ENCODE measurements around the gene LAMB4.

The LAMB4 gene
- 0 to 0.18 (median 0) reads per million in 4 experiments for total RNA-seq

- no peak for DNase-seq
Observed at GRCh38 chr7:108130261-108130660, at the start of gene LAMB4. TSS of gene LAMB4 (minus strand) at chr7:108130361. CDS start at chr7:108123164, 7,197 bp downstream.

- DNase-seq: no peak
Observed at GRCh38 chr7:108178398-108178797, 48.2 kb upstream of the LAMB4 start.

DNA sequence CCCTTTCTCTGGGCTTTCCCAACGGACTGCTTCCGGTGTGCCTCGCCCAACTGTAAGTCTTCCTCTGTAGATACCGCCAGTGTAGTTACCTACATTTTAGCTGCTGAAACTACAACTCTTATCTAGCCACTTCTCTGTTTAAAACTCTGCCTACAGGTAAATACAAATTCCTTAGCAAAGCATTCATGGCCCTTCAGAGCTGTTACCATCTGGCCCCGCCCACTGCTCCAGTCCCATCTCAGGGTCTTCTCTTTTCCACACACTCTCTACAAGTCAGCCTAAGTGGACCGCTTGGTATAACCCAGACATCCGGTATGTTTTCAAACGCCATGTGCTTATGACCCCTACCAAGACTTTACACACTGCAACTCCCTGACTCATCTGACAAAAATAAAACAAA, 41.0 kb upstream of the LAMB4 start:
- no peak for DNase-seq

DNA sequence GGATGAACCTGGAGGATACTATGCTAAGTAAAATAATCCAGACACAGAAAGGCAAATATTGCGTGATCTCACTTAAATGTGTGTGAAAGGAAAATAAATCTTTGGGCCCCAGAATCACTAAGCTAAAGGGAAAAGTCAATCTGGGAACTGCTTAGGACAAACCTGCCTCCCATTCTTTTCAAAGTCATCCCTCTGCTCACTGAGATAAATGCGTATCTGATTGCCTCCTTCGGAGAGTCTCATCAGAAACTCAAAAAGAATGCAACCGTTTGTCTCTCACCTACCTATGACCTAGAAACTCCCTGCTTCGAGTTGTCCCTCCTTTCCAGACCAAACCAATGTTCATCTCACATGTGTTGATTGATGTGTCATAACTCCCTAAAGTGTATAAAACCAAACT, 40.1 kb upstream of the LAMB4 start:
- no peak for DNase-seq

DNA sequence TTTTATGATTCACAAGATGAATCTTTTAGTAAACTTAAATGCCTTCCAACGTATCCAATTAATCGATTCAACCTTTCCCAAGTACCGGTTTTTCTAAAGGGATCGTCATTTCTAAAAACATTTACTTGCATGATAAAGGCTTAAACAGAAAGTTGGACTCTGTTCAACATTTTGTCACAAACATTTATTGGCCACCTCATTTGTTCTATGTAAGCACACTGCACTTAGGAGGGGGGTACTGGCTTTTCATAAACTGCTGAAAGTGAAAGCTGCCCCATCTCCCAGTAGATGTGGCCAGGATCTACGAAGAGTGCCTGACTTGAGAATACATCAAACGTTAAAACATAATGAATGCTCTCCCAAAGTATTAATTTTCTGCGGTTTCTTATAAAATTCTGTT, 37.3 kb upstream of the LAMB4 start:
- no peak for DNase-seq

- DNase-seq: no peak
Observed at GRCh38 chr7:108166687-108167086, 36.5 kb upstream of the LAMB4 start.

DNA sequence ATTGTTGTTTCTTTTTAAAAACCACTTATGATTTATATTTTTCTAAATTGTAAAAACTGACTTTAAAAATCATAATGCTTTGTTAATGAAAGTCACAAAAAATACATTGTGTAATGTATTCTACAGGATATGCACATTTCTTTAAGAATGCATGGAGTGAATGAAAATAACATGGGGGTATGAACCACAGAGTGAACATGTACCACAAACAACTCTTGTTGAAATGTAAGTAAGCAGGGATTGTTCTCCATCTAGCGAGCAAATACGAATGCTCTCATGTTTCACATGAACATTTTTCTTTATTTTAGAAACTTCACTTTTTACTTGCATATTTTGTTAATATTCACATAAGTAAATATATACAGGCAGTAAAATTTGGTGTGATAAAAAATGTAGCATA, 35.6 kb upstream of the LAMB4 start:
- DNase-seq: no peak

DNA sequence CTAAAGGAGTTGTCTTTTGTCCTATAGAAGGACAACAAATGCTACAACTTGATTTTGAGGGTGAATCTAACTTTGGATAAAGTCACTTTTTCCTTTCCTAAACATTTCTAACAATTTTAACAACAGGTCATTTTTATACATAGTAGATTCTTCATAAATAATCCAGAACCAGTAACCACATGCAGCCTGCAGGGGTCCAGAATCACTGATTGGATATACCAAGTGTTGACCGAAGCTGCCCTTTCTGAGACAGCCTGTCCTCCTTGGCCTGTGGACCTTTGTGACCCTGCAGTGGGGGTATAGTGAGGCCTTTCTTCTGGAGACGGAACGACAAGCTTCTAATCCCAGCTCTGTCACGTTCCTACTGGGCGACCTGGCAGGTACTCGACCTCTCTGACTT, 34.8 kb upstream of the LAMB4 start:
- no peak for DNase-seq

DNA sequence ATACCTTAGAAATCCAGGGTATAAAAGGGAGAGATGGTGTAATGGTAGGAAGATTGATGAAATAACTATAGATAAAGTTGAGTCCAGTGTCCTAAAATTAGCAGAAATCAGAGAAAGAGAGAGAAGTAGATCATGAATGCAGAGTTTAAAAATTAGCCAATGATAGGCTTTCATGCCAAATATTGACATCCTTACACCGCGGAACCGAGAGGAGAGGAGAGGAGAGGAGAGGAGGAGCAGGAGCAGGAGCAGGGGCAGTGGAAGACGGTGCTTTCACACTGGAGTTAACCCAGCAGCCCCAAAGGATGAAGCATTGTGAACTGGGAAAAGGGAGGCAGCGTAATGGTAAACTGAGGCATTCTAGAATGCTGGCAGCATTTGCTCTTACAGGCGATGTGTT, 34.2 kb upstream of the LAMB4 start:
- DNase-seq: no peak

GRCh38 chr7:108158776-108159175, 28.6 kb upstream of the LAMB4 start:
- no peak for DNase-seq

DNA sequence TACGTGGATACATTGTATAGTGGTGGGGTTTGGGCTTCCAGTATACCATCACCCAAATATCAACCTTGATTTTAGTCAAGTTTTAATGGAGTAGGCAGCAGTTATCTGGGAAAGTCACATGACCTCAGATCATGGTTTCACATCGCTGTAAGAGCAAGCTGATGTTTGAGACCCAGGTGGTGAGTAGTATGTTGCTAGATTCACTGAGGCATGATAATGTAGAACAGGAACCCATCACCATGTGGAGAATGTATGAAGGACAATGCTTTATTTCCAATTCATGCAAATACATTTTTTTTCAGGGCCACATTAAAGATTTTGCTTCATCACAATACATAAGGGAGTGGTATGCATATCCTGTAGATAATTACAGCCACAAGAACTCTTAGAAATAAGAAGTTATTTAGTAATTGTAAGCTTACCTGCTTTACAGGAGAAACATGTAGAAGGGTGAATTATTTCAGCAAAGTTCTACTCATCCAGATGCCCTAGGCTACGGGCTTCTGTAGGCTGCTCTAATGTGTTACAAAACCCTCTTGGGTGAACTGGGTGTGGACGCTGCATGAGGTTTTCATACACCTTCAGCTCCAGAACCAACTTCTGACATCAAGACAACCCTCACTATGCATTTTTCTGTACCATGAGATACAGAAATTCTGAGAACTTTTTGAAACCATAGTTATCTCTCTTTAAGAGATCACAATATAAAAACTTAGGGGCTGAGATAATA, 27.6 kb upstream of the LAMB4 start:
- DNase-seq: no peak

DNA sequence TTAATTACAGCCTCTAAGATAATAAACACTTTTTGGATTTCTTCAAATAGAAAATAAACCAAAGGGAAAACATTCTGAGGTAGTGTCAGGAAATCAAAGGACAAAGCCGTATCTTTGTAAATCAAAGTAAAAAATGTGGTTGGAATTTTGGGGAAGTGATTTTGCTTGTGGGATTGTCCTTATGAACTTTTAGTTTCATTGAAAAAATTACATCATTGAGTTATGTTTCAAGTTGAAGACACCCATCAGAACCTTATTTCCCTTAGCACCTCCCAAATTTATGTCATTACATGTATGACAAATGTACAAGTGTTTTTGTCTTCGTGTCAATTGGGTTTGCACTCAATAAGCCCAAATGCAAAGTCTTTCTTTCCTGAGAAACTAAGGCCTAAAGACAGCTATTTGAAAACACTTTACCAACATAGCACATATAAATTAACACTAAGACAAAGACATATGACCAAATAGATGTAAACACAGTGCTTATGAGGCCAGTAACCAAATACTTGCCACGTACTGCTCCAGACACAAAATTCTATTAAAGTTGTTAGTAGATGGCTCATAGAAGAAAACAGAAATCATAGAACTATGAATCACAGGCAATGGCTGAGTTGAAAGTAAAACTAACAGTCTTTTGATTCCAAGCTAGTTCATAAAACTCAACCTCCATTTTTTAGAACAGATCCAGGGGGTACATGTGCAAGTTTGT, 26.9 kb upstream of the LAMB4 start:
- no peak for DNase-seq

GRCh38 chr7:108152198-108152597, 22.0 kb upstream of the LAMB4 start:
- DNase-seq: no peak

GRCh38 chr7:108149908-108150307, 19.7 kb upstream of the LAMB4 start:
- no peak for DNase-seq

- no peak for DNase-seq
Observed at GRCh38 chr7:108149119-108149518, 19.0 kb upstream of the LAMB4 start.

DNA sequence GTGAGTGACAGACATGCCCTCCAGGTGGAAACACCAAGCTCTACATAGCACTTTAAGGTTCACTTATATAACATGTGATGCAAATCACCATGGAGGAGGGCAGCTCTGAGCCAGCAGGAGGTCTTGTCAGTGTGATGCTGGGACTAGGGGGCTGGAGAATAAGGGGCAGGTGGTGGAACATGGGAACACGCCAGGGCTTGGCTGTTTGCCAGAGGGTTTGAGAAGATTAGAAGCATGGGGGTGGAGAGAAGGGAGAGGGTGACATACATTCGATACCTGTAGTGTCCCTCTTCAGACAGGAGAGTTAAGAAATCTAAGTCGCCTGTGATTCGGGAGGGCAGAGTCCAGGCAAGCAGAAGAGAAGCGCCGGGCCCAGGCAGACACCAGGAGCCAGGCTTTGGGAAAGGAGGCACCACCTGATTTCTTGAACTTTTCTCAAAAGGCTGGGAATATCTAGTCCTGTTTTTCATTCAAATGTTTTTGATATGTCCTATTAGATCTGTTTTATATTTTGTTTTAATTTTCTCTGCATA, 16.9 kb upstream of the LAMB4 start:
- no peak for DNase-seq

GRCh38 chr7:108146070-108146842, 16.1 kb upstream of the LAMB4 start:
- no peak for DNase-seq

DNA sequence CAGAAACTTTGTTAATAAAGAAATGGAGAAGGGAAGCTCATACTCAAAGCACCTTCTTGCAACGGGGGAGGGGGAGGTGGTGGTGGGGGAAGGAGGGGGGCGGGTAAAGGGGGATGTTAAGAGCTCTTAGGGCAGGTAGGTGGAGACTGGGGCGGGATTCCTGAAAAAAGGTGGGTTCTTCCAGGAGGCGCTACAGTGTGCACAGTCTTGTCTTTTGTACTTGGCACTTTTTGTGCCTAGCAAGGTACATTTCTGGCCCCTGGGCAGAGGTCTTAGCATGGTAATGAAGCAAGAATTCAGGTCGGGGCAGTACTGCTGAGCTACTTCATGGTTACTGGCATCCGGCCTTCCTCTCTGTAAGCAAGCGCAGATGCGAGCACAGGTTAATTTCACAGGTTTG, 15.2 kb upstream of the LAMB4 start:
- no peak for DNase-seq

DNA sequence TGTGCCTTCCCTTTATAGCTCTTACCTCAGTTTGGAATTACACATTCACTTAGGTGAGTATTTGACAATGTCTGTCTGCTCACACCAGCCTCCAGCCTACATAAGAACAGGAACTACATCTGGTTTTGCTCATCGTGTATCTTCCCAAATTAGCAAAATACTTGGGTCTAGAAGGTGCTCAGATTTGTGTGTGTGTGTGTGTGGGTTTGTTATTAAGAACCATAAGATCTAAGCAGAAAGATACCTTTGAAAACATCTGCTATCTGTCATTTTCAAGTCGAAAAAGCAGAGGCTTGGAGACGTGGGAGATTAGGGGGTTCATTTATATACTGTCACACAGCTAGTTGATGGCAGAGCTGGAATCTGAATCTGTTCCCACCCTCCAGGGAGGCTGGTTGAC, 14.8 kb upstream of the LAMB4 start:
- no peak for DNase-seq

DNA sequence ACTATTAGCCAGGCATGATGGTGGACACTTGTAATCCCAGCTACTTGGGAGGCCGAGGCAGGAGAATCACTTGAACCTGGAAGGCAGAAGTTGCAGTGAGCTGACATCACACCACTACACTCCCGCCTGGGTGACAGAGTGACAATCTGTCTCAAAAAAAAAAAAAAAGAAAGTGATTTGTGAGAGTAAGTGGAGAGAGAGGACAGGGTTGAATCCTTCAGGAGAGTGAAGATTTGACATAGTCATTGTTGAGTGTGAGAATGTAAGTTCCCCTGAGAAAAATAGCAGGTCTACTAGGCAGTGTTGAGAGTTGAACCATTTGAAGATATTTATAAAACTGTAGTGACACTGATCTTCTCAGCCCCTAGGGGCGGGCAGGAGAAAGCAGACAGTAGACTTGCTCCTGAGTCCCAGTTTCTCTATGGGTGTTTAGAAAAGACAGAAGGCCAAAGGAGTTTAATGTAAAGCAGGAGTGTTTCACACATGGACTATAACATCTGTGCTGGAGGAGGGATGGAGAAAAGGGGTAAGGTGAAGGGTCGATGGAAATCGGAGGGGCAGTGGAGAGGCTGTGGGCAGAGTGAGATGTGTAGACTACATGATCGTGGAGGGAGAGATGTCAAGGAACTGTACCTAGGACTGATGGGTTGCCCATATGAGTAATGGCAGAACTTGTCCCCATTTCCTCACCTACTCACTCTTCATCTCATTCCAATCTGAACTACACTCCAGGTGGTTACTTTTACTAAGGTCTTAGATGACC, 13.7 kb upstream of the LAMB4 start:
- no peak for DNase-seq

DNA sequence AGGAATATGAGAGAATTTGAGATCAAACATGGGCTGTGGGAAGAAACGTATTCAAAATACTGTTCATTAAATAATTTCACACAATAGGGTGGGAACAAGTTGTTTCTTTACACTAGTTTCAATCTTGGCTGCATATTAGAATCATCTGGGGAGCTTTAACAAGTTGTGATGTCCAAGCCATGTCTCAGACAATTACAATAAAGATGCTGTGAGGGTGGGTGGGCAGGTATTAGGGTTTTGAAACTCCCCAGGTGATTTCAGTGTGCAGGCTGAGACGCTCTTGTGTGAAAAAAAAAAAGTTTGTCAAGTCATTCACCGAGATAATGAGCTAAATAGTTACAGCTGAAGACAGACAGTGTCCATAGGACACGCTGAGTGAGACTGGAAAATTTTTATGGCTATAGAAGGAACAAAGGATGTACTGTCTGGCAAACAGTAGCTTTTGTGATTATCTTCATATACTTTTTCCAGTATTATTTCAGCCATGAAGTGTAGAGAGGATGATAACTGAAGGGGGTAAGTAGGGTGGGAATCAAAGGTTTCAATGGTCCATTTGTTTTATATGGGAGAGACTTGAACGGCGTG, 12.6 kb upstream of the LAMB4 start:
- DNase-seq: no peak

DNA sequence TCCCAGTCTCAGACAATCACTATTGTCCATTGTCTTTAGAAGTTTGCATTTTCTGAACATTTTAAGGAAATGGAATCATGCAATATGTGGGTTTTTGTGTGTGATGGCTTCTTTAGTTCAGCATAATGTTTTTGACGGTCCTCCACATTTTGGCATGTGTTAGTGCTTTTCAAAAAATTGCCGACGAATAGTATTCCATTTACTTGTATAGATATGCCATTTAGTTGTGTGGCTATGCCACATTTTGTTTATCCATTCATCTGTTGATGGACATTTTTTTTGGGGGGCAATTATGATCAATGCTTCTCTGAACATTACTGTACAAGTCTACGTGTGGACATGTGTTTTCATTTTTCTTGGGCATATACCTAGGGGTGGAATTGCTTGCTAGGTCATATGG, 12.0 kb upstream of the LAMB4 start:
- no peak for DNase-seq

Measured in effector CD8-positive, alpha-beta T cell (primary cell).